PC-3 (cell line): Measurements from ENCODE around the gene RAP1GAP2. TPM values are rescaled to one million over a fixed set of nuclear protein-coding genes. Genes with fewer than 3 reads are reported as not detected.

Experiments
- ATAC-seq: fragments of 200-7000 bp; cut with Tn5 transposase; 2 replicates; pipeline ENCODE4 v1.9.1; 2020; ENCODE audit warnings: mild to moderate bottlenecking, moderate library complexity
- BruUV-seq: library from RNA; stranded (reverse); fragments of 400-500 nt; replicated peaks from 2 replicates; lab custom pipeline; 2021; lab: Mats Ljungman, UMichigan
- CTCF ChIA-PET: fragments of 300-600 bp; sonication (Branson Sonifier 250); formaldehyde crosslinking; loops from one replicate; lab custom pipeline; 2022; ENCODE audit warnings: antibody characterized with exemption; lab: Charles Lee
- POLR2A ChIA-PET: fragments of 300-600 bp; sonication (Branson Sonifier 250); formaldehyde crosslinking; loops from one replicate; lab custom pipeline; 2022; ENCODE audit warnings: antibody characterized with exemption; ENCODE audit not compliant: unreplicated experiment; lab: Charles Lee
- DNase-seq: peaks from one replicate; pipeline ENCODE4 v3.0.0-alpha.2; 2015
- H2AFZ ChIP-seq: fragments of 300-600 bp; sonication (generic); 2 replicates; pipeline ENCODE4 v1.6.0; 2016; ENCODE audit warnings: antibody characterized with exemption, low read length
- H3F3A ChIP-seq: fragments of 300-600 bp; sonication (generic); one replicate; pipeline ENCODE4 v1.6.0; 2017; ENCODE audit warnings: antibody characterized with exemption, low read length, control low read depth, mild to moderate bottlenecking; ENCODE audit not compliant: unreplicated experiment
- H3K27ac ChIP-seq: fragments of 300-600 bp; sonication (generic); 2 replicates; pipeline ENCODE4 v1.5.1; 2016; ENCODE audit warnings: mild to moderate bottlenecking, low read length
- H3K27me3 ChIP-seq: fragments of 300-600 bp; sonication (generic); 2 replicates; pipeline ENCODE4 v1.6.1; 2016; ENCODE audit warnings: low read length, mixed read lengths
- H3K36me3 ChIP-seq: fragments of 300-600 bp; sonication (generic); 2 replicates; pipeline ENCODE4 v1.6.1; 2016; ENCODE audit warnings: low read depth, mixed run types, low read length, mixed read lengths
- H3K4me1 ChIP-seq: fragments of 300-600 bp; sonication (generic); 2 replicates; pipeline ENCODE4 v1.5.1; 2016; ENCODE audit warnings: low read length; ENCODE audit not compliant: insufficient read depth
- H3K4me2 ChIP-seq: fragments of 300-600 bp; sonication (generic); 2 replicates; pipeline ENCODE4 v1.6.0; 2016; ENCODE audit warnings: low read length
- H3K4me3 ChIP-seq: fragments of 300-600 bp; sonication (generic); 2 replicates; pipeline ENCODE4 v1.5.1; 2016; ENCODE audit warnings: mild to moderate bottlenecking, low read length, mixed read lengths
- H3K79me2 ChIP-seq: fragments of 300-600 bp; sonication (generic); 2 replicates; pipeline ENCODE4 v1.6.1; 2017; ENCODE audit warnings: low read length, mixed read lengths
- H3K9ac ChIP-seq: fragments of 300-600 bp; sonication (generic); 2 replicates; pipeline ENCODE4 v1.6.0; 2016; ENCODE audit warnings: mild to moderate bottlenecking, low read length
- H3K9me2 ChIP-seq: fragments of 300-600 bp; sonication (generic); replicated peaks from 2 replicates; pipeline ENCODE4 v1.6.1; 2016; ENCODE audit warnings: mixed run types, low read length, mixed read lengths
- H3K9me3 ChIP-seq: fragments of 300-600 bp; sonication (generic); 2 replicates; pipeline ENCODE4 v1.6.1; 2016; ENCODE audit warnings: low read length, mixed read lengths
- H4K20me1 ChIP-seq: fragments of 300-600 bp; sonication (generic); 2 replicates; pipeline ENCODE4 v1.6.1; 2016; ENCODE audit warnings: low read length, mixed read lengths
- CTCF ChIP-seq: fragments of 300-600 bp; sonication (generic); conservative IDR thresholded peaks from 2 replicates; pipeline ENCODE4 v1.5.1; 2017; ENCODE audit warnings: antibody characterized with exemption, low read depth, mild to moderate bottlenecking, low read length
- EZH2 ChIP-seq: fragments of 300-600 bp; sonication (generic); IDR thresholded peaks from one replicate; pipeline ENCODE4 v1.6.1; 2017; ENCODE audit warnings: antibody characterized with exemption, mild to moderate bottlenecking, low read length; ENCODE audit not compliant: unreplicated experiment
- EZH2phosphoT487 ChIP-seq: fragments of 300-600 bp; sonication (generic); IDR thresholded peaks from 2 replicates; pipeline ENCODE4 v1.6.1; 2018; ENCODE audit warnings: mild to moderate bottlenecking, antibody characterized with exemption, low read length, borderline replicate concordance
- intact Hi-C: fragments of 100-400 bp; cut with micrococcal nuclease; formaldehyde crosslinking; loops from 2 replicates; pipeline ENCODE4 v1.9.0; 2023
- total RNA-seq: library from RNA; depleted of rRNA; stranded (reverse); fragments of >200 nt; gene quantifications from 2 replicates; pipeline ENCODE4 v1.2.3, GENCODE V29; 2014

The RAP1GAP2 gene
- total RNA-seq, 1 experiment from 2014 or later, result 14.5 TPM

DNA sequence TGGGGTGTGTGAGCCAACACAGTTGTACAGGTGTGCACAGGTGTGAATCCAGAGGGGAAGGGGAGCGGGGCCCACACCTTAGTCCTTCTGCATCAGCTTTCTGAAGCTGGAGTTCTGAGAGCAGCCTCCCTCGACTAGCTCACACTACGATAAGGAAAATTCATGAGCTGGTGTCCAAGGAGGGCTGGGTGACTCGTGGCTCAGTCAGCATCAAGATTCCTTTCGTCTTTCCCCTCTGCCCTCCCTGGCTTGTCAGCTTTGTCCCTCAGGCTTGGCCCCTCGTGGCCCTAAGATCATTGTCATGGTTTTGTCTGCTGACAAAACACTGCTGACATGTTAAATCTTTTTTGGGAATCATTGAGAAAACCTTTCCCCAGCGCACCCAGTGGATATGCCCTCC, 219.7 kb downstream of the RAP1GAP2 start:
- Histone ChIP-seq H3K36me3 (peaks cover 4% of the 10 kb centered on the region; the same call in 1 of the 2 replicates), H3K4me3 (no peak overlapping the region), H3K79me2 (no peaks in the 10 kb centered on the region), H2AFZ (no peak overlapping the region), H3K4me1 (peaks cover 8% of the 10 kb centered on the region; the same call in 1 of the 2 replicates), H3K27ac (no peak overlapping the region), H3F3A (no peaks in the 10 kb centered on the region), H3K4me2 (no peak overlapping the region), H3K27me3 (no peaks in the 10 kb centered on the region), H4K20me1 (no peaks in the 10 kb centered on the region), H3K9me2 (no peaks in the 10 kb centered on the region), H3K9me3 (no peaks in the 10 kb centered on the region), H3K9ac (no peak overlapping the region)
- BruUV-seq, result no TSS peak
- intact Hi-C loops, result no loop called here
- ChIA-PET CTCF (interaction anchor here (0.5 kb wide), 1 partner anchor 423 kb away, joined by 4 read pairs; no protein-coding TSS in a partner anchor), POLR2A (no interaction called here)
- TF ChIP-seq CTCF, result no peak
- no peak for TF ChIP-seq EZH2
- no peak for TF ChIP-seq EZH2phosphoT487
- peak; percentile 60 for ATAC-seq
- DNase-seq, result peak; percentile 48

DNA sequence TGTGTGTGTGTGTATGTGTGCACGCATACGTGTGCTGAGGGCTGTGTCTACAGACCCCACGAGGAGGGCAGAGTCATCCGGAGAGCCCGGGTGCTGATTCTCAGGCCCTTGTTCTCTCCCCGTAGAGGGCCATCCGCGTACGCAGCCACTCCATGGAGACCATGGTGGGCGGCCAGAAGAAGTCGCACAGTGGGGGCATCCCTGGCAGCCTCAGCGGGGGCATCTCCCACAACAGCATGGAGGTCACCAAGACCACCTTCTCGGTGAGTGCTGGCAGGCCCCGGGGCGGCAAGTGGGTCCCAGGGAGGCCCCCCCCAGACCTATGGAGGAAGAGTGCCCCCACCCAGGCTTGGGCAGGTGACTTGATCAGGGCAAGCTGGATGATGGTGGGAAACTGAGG, 221.7 kb downstream of the RAP1GAP2 start:
- H2AFZ ChIP-seq, result no peak overlapping the region
- no peaks in the 10 kb centered on the region for H3F3A ChIP-seq
- H3K27me3 ChIP-seq, result no peaks in the 10 kb centered on the region
- no peaks in the 10 kb centered on the region for H4K20me1 ChIP-seq
- ATAC-seq (no peak), DNase-seq (no peak)
- H3K27ac ChIP-seq, result no peak overlapping the region
- intact Hi-C loops, result no loop called here
- no peaks in the 10 kb centered on the region for H3K9me3 ChIP-seq
- no peak overlapping the region for H3K9ac ChIP-seq
- CTCF ChIA-PET, result no interaction called here
- H3K36me3 ChIP-seq, result peaks cover 17% of the 10 kb centered on the region
- BruUV-seq, result no TSS peak
- no peak overlapping the region for H3K4me2 ChIP-seq
- POLR2A ChIA-PET, result no interaction called here
- peaks cover 5% of the 10 kb centered on the region; the same call in 1 of the 2 replicates for H3K4me1 ChIP-seq
- no peak overlapping the region for H3K4me3 ChIP-seq
- H3K9me2 ChIP-seq, result no peaks in the 10 kb centered on the region
- H3K79me2 ChIP-seq, result no peaks in the 10 kb centered on the region
- no peak for TF ChIP-seq EZH2phosphoT487
- TF ChIP-seq CTCF, result no peak
- TF ChIP-seq EZH2, result no peak

DNA sequence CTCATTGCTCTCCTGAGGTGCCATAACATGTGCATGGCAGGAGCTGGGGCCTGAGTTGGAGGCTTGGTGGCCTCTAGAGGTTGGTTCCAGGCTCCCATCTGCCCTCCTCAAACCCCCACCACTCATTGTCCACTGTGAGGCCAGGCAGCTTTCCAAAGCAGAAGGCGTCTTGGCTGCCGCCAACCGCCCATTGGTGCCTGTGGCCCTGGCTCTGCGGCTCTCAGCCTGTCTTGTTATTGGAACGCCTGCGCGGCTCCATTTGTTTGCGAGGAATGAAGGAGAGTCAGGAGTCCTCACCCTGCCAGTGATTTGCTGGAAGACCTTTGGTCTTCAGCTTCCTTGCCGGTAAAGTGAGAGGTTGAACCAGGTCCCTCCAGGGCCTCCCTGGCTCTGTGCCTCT, 223.5 kb downstream of the RAP1GAP2 start:
- ATAC-seq, result no peak
- Histone ChIP-seq H3F3A (no peaks in the 10 kb centered on the region), H2AFZ (no peak overlapping the region), H3K4me1 (peaks cover 5% of the 10 kb centered on the region; the same call in 1 of the 2 replicates), H3K9me2 (no peaks in the 10 kb centered on the region), H3K9ac (no peak overlapping the region), H3K36me3 (peaks cover 21% of the 10 kb centered on the region), H3K9me3 (no peaks in the 10 kb centered on the region), H3K4me3 (no peak overlapping the region), H3K79me2 (no peaks in the 10 kb centered on the region), H4K20me1 (no peaks in the 10 kb centered on the region), H3K27me3 (no peaks in the 10 kb centered on the region), H3K4me2 (no peak overlapping the region), H3K27ac (no peak overlapping the region)
- no peak for DNase-seq
- intact Hi-C loops, result no loop called here
- no TSS peak for BruUV-seq
- CTCF ChIA-PET, result no interaction called here
- no peak for TF ChIP-seq EZH2phosphoT487
- TF ChIP-seq EZH2, result no peak
- no peak for TF ChIP-seq CTCF
- POLR2A ChIA-PET, result no interaction called here
